A549 (cell line): Measurements from ENCODE around the gene FIS1.

Source experiments
- BHLHE40 ChIP-seq: IDR thresholded peaks from 2 replicates; pipeline ENCODE4 v1.6.1; 2012; ENCODE audit warnings: low read depth, low read length, inconsistent platforms
- CEBPB ChIP-seq, 2 experiments: fragments of >200 bp in 1 of 2; sonication (Bioruptor Twin) in 1 of 2; formaldehyde crosslinking in 1 of 2; IDR thresholded peaks; 2 replicates each; pipeline ENCODE4 v1.6.1; 2012 to 2016
- CTCF ChIP-seq: fragments of >200 bp; sonication (Bioruptor Twin); formaldehyde crosslinking; IDR thresholded peaks from 3 replicates; pipeline ENCODE4 v1.5.1; 2016
- EHF ChIP-seq: fragments of 250-450 bp; sonication (Bioruptor Pico); IDR thresholded peaks from 2 replicates; pipeline ENCODE4 v1.5.0; 2020; ENCODE audit warnings: mild to moderate bottlenecking
- ESRRA ChIP-seq: fragments of 150-350 bp; IDR thresholded peaks from 2 replicates; pipeline ENCODE4 v1.6.1; 2014; ENCODE audit warnings: mild to moderate bottlenecking, low read length, borderline replicate concordance
- FOXS1 ChIP-seq: fragments of 250-450 bp; sonication (Bioruptor Pico); IDR thresholded peaks from 2 replicates; pipeline ENCODE4 v1.5.0; 2020; ENCODE audit warnings: mild to moderate bottlenecking, moderate library complexity
- MAFK ChIP-seq: fragments of 450-650 bp; IDR thresholded peaks from 2 replicates; pipeline ENCODE4 v1.6.1; 2014; ENCODE audit not compliant: partially characterized antibody
- MAZ ChIP-seq: fragments of 150-350 bp; IDR thresholded peaks from 2 replicates; pipeline ENCODE4 v1.6.1; 2014; ENCODE audit warnings: antibody characterized with exemption, low read depth, low read length, borderline replicate concordance
- POLR2A ChIP-seq: IDR thresholded peaks from 2 replicates; pipeline ENCODE4 v1.6.1; 2012; ENCODE audit warnings: mild to moderate bottlenecking, low read length
- REST ChIP-seq: fragments of 200-600 bp; sonication (generic); IDR thresholded peaks from 2 replicates; pipeline ENCODE4 v1.6.1; 2016; ENCODE audit warnings: antibody characterized with exemption, mild to moderate bottlenecking, moderate library complexity
- RFX5 ChIP-seq: fragments of 450-650 bp; IDR thresholded peaks from 2 replicates; pipeline ENCODE4 v1.7.1; 2014; ENCODE audit warnings: antibody characterized with exemption, mild to moderate bottlenecking, moderate library complexity
- RNF2 ChIP-seq: fragments of 200-600 bp; sonication (generic); IDR thresholded peaks from 2 replicates; pipeline ENCODE4 v1.6.1; 2016; ENCODE audit warnings: low read depth, mild to moderate bottlenecking, antibody characterized with exemption, moderate library complexity, borderline replicate concordance
- SMC3 ChIP-seq: fragments of >200 bp; sonication (Bioruptor Twin); formaldehyde crosslinking; IDR thresholded peaks from 3 replicates; pipeline ENCODE4 v1.6.1; 2018; ENCODE audit warnings: inconsistent platforms
- TFCP2L1 ChIP-seq: fragments of 250-450 bp; sonication (Bioruptor Pico); IDR thresholded peaks from 2 replicates; pipeline ENCODE4 v1.5.0; 2021; ENCODE audit warnings: mild to moderate bottlenecking

- TF ChIP-seq MAZ, result no peak
- TF ChIP-seq RFX5, result no peak
- no peak for TF ChIP-seq TFCP2L1 (CRISPR knock-in tag)
- TF ChIP-seq CEBPB (IDR thresholded peaks at IDR 0.05), result no peak
- TF ChIP-seq SMC3, result no peak
- no peak for TF ChIP-seq CTCF
- TF ChIP-seq REST, result no peak
- TF ChIP-seq BHLHE40, result no peak
- no peak for TF ChIP-seq EHF (CRISPR knock-in tag)
- TF ChIP-seq POLR2A, result no peak
- TF ChIP-seq FOXS1 (CRISPR knock-in tag), result no peak
- TF ChIP-seq MAFK, result no peak
- no peak for TF ChIP-seq ESRRA
- TF ChIP-seq RNF2, result no peak
Observed at GRCh38 chr7:101197991-101198390, 46.9 kb downstream of the FIS1 start.
